Endothelial cell (in vitro differentiated cells): ENCODE measurements around the gene DNASE1L3. TPM values are rescaled to one million over a fixed set of nuclear protein-coding genes. Genes with fewer than 3 reads are reported as not detected.

Source experiments
- DNase-seq: peaks from one replicate; pipeline ENCODE4 v3.0.0; 2021; ENCODE audit warnings: low spot score
- H3K27ac Mint-ChIP-seq: one replicate; pipeline ENCODE4 v1.8.0; 2021; ENCODE audit warnings: mixed read lengths, inconsistent platforms; ENCODE audit not compliant: unreplicated experiment
- H3K27me3 Mint-ChIP-seq: one replicate; pipeline ENCODE4 v1.8.0; 2021; ENCODE audit warnings: mild to moderate bottlenecking, moderate library complexity, mixed read lengths, inconsistent platforms; ENCODE audit not compliant: unreplicated experiment
- H3K36me3 Mint-ChIP-seq: one replicate; pipeline ENCODE4 v1.8.0; 2021; ENCODE audit warnings: mild to moderate bottlenecking, low read depth, mixed read lengths, inconsistent platforms; ENCODE audit not compliant: unreplicated experiment
- H3K4me1 Mint-ChIP-seq: one replicate; pipeline ENCODE4 v1.8.0; 2021; ENCODE audit warnings: mild to moderate bottlenecking, mixed read lengths, inconsistent platforms; ENCODE audit not compliant: unreplicated experiment
- H3K4me3 Mint-ChIP-seq: one replicate; pipeline ENCODE4 v1.8.0; 2021; ENCODE audit warnings: mild to moderate bottlenecking, mixed read lengths, inconsistent platforms; ENCODE audit not compliant: unreplicated experiment
- H3K9me3 Mint-ChIP-seq: one replicate; pipeline ENCODE4 v1.8.0; 2021; ENCODE audit warnings: mixed read lengths, inconsistent platforms; ENCODE audit not compliant: unreplicated experiment
- CTCF ChIP-seq: fragments of 200-600 bp; sonication (generic); IDR thresholded peaks from one replicate; pipeline ENCODE4 v1.5.0; 2021; ENCODE audit warnings: antibody characterized with exemption; ENCODE audit not compliant: unreplicated experiment
- total RNA-seq: library from RNA; stranded (reverse); fragmentation: NEBNext Ultra II Directional; extraction: Animal tissue kit (Norgen Biotek cat#: 25700); gene quantifications from one replicate; pipeline ENCODE4 v1.2.1, GENCODE V29; 2021; ENCODE audit not compliant: unreplicated experiment

DNASE1L3 gene
- total RNA-seq, 1 donor from 2014 or later = 1.6 TPM

- Mint-ChIP-seq H3K27ac (no peak overlapping the region), H3K27me3 (peaks cover 2% of the 10 kb centered on the region), H3K4me1 (no peaks in the 10 kb centered on the region), H3K36me3 (peaks cover 65% of the 10 kb centered on the region), H3K4me3 (no peak overlapping the region), H3K9me3 (no peaks in the 10 kb centered on the region)
- no peak for TF ChIP-seq CTCF
- DNase-seq = no peak
These were observed 60.0 kb downstream of the DNASE1L3 start for GRCh38 chr3:58150810-58151199.

GRCh38 chr3:58150130-58150809, 60.5 kb downstream of the DNASE1L3 start:
- no peak for TF ChIP-seq CTCF
- Mint-ChIP-seq H3K27ac (no peak overlapping the region), H3K4me3 (peak overlapping the region; percentile 47), H3K4me1 (no peaks in the 10 kb centered on the region), H3K27me3 (peaks cover 2% of the 10 kb centered on the region), H3K36me3 (peaks cover 66% of the 10 kb centered on the region), H3K9me3 (no peaks in the 10 kb centered on the region)
- DNase-seq = no peak

GRCh38 chr3:58148049-58148448, 62.7 kb downstream of the DNASE1L3 start:
- no peak overlapping the region for H3K27ac Mint-ChIP-seq
- peaks cover 73% of the 10 kb centered on the region for H3K36me3 Mint-ChIP-seq

GRCh38 chr3:58144478-58145325, 66.1 kb downstream of the DNASE1L3 start:
- TF ChIP-seq CTCF = no peak
- Mint-ChIP-seq H3K27me3 (peaks cover 4% of the 10 kb centered on the region), H3K36me3 (peaks cover 75% of the 10 kb centered on the region), H3K27ac (peak overlapping the region; percentile 68), H3K4me1 (no peaks in the 10 kb centered on the region), H3K9me3 (no peaks in the 10 kb centered on the region), H3K4me3 (no peak overlapping the region)
- DNase-seq = no peak

More at GRCh38 chr3:58148049-58148448, 62.7 kb downstream of the DNASE1L3 start:
- peaks cover 2% of the 10 kb centered on the region for H3K27me3 Mint-ChIP-seq
- TF ChIP-seq CTCF = no peak
- H3K4me1 Mint-ChIP-seq = no peaks in the 10 kb centered on the region
- DNase-seq = no peak
- H3K4me3 Mint-ChIP-seq = peak overlapping the region; percentile 51
- H3K9me3 Mint-ChIP-seq = no peaks in the 10 kb centered on the region
